Ishikawa (cell line): ENCODE measurements around the gene ACTN4.

Experiments
- CEBPB ChIP-seq: IDR thresholded peaks from 2 replicates; pipeline ENCODE4 v1.6.1; 2012
- EGR1 ChIP-seq: IDR thresholded peaks from 2 replicates; pipeline ENCODE4 v1.6.1; 2012
- EP300 ChIP-seq: IDR thresholded peaks from 2 replicates; pipeline ENCODE4 v1.6.1; 2012; ENCODE audit warnings: borderline replicate concordance
- FOXM1 ChIP-seq: IDR thresholded peaks from 2 replicates; pipeline ENCODE4 v1.6.1; 2012; ENCODE audit warnings: low read depth, borderline replicate concordance
- MAX ChIP-seq: IDR thresholded peaks from 2 replicates; pipeline ENCODE4 v1.6.1; 2012
- NFIC ChIP-seq: IDR thresholded peaks from 2 replicates; pipeline ENCODE4 v1.6.1; 2012
- REST ChIP-seq: IDR thresholded peaks from 2 replicates; pipeline ENCODE4 v1.6.1; 2012; ENCODE audit warnings: low read depth, mild to moderate bottlenecking
- TAF1 ChIP-seq: IDR thresholded peaks from 2 replicates; pipeline ENCODE4 v1.6.1; 2012; ENCODE audit warnings: low read depth, mild to moderate bottlenecking
- YY1 ChIP-seq: IDR thresholded peaks from 2 replicates; pipeline ENCODE4 v1.6.1; 2012; ENCODE audit warnings: low read depth
- ZBTB7A ChIP-seq: IDR thresholded peaks from 2 replicates; pipeline ENCODE4 v1.6.1; 2012; ENCODE audit warnings: low read depth

GRCh38 chr19:38644719-38645118 is 2.7 kb upstream of the ACTN4 start:
- no peak for TF ChIP-seq TAF1
- TF ChIP-seq MAX = no peak
- no peak for TF ChIP-seq FOXM1
- TF ChIP-seq YY1 = no peak
- TF ChIP-seq NFIC = no peak
- no peak for TF ChIP-seq EP300
- TF ChIP-seq EGR1 = no peak
- TF ChIP-seq ZBTB7A = no peak
- TF ChIP-seq REST = no peak
- TF ChIP-seq CEBPB = no peak
